Measurements from ENCODE around the gene TRIM37.

DNA sequence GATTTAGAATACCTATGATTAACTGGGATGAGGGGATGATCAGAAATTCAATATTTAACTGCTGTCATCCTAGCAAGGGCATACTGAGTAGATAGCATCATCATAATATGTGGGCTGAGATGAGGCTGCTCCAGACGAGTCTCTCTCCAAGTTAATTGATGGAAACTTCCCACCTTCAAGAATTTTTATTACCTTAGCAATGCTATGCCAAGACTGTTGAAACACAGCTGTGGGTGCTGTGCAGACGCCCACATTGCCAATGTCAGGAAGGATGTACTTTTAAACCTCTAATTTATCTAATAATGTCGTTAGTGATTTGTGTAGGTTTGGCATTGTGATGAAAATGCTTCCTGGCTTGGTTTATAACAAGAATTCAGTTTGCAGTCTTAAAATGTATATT is 170.4 kb downstream of the TRIM37 start:
- TF ChIP-seq CEBPB (IDR thresholded peaks at IDR 0.05) (no peak), CREB1 (IDR thresholded peaks at IDR 0.05; ENCODE audit: low read depth) (no peak), EGR1 (IDR thresholded peaks at IDR 0.05) (no peak), YY1 (IDR thresholded peaks at IDR 0.05; ENCODE audit: low read depth) (no peak)

All from Ishikawa (cell line).